ENCODE results near the gene FRY.

FRY gene

DNA sequence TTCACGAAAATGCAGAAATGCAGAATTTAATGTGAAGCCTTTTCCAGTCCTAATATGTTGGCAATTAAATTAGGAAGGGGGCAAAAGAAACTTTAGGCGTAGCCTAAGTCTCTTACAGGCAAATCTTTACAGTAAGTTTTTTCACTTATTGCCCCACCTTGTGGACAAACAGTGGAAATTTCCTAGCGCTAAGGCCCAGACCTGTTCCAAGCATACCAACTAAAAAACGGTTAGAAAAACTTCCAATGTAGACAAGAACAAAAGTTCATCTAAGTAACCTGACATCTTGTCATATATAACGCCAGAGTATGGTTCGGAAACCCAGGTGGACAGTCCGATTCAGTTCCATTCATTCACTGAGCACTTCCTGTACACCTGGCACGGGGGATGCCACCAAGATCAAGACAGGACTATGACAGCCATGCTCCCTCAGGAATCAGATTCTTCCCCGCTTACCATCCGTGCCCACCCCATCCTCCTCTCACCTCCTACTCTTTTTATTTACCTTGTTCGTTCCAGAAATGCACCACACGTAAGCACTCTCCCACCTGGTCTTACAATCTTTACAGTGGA lies 278.6 kb downstream of the FRY start:
- DNase-seq (ENCODE audit: low spot score) = peak; percentile 57

DNA sequence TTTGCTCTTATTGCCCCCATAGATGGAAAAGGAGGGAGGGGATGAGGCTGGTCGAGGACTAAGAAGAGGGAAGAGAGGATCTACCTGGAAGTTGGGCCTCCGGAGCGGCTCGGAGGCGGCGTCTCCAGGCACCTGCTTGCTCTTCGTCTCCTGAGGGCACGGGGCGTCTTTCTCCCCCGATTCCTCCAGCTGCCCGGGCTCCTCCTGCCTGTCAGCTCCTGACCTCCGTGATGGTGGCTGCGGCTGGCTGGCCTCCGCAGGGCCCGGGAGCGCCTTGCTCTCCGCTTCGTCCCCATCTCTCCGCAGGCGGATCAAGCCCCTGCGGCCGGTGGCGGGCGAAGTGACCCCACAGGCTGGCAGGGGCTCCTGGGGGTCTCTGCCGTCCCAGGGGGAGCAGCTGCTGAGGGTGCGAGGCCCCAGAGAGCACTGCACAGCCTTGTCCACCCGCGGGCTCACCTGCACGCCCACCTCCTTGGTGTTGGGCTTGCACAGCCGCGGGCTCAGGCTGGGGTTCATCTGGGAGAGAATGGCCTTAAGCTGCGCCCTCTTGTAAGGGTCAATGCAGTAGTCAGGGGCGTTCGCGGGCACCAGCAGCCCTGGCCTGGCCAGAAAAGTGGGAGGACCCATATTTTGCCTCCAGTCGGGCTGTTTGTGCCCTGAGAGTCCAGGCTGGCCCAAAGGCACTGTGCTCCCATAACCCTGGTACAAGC lies 279.8 kb downstream of the FRY start:
- DNase-seq (ENCODE audit: low spot score) = no peak

DNA sequence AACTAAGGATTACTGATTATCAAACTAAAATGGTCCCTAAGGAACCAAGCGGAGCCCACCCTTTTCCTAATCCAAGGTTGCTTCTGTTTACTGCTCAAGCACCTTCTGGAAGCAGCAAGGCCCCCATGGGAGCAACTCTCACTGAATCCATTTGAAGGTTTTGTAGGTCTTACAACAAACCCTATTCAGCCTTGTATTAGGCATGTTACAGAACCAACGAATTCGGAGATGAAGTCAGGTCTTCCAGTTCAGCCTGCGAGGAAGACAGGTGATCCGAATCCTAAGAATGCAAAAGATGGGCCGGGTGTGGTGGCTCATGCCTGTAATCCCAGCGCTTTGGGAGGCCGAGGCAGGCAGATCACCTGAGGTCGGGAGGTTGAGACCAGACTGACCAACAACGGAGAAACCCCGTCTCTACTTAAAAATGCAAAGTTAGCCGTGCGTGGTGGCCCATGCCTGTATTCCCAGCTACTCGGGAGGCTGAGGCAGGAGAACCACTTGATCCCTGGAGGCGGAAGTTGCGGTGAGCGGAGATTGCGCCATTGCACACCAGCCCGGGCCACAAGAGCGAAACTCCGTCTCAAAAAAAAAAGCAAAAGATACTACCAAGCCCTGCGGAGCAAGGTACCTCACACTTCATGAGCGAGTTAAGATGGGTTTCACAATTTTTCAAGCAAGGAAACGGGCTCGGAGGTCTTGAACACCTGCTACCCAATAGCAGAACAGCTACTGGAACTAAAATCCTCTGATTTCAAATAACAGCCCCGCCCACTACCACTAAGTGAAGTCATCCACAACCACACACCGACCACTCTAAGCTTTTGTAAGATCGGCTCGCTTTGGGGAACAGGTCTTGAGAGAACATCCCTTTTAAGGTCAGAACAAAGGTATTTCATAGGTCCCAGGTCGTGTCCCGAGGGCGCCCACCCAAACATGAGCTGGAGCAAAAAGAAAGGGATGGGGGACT lies 283.0 kb downstream of the FRY start:
- DNase-seq (ENCODE audit: low spot score) = peak; percentile 62

DNA sequence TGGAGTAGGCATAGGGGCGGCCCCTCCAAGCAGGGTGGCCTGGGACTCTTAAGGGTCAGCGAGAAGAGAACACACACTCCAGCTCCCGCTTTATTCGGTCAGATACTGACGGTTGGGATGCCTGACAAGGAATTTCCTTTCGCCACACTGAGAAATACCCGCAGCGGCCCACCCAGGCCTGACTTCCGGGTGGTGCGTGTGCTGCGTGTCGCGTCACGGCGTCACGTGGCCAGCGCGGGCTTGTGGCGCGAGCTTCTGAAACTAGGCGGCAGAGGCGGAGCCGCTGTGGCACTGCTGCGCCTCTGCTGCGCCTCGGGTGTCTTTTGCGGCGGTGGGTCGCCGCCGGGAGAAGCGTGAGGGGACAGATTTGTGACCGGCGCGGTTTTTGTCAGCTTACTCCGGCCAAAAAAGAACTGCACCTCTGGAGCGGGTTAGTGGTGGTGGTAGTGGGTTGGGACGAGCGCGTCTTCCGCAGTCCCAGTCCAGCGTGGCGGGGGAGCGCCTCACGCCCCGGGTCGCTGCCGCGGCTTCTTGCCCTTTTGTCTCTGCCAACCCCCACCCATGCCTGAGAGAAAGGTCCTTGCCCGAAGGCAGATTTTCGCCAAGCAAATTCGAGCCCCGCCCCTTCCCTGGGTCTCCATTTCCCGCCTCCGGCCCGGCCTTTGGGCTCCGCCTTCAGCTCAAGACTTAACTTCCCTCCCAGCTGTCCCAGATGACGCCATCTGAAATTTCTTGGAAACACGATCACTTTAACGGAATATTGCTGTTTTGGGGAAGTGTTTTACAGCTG lies 283.9 kb downstream of the FRY start, which contains the start of the genes BRCA2 and ZAR1L:
Gene BRCA2 (plus strand): TSS at position 271 of the 790 bp plus-strand sequence. CDS start 953 bp downstream, outside the sequence.
Gene ZAR1L (minus strand): TSS at position 126 of the 790 bp plus-strand sequence. CDS start 3,438 bp downstream, outside the sequence.
- DNase-seq (ENCODE audit: low spot score) = peak; percentile 92

DNA sequence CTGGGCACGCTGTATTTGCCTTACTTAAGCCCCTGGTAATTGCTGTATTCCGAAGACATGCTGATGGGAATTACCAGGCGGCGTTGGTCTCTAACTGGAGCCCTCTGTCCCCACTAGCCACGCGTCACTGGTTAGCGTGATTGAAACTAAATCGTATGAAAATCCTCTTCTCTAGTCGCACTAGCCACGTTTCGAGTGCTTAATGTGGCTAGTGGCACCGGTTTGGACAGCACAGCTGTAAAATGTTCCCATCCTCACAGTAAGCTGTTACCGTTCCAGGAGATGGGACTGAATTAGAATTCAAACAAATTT lies 284.4 kb downstream of the FRY start:
- DNase-seq (ENCODE audit: low spot score) = no peak

DNA sequence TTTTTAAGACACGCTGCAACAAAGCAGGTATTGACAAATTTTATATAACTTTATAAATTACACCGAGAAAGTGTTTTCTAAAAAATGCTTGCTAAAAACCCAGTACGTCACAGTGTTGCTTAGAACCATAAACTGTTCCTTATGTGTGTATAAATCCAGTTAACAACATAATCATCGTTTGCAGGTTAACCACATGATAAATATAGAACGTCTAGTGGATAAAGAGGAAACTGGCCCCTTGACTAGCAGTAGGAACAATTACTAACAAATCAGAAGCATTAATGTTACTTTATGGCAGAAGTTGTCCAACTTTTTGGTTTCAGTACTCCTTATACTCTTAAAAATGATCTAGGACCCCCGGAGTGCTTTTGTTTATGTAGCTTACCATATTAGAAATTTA lies 284.9 kb downstream of the FRY start:
- DNase-seq (ENCODE audit: low spot score) = no peak

DNA sequence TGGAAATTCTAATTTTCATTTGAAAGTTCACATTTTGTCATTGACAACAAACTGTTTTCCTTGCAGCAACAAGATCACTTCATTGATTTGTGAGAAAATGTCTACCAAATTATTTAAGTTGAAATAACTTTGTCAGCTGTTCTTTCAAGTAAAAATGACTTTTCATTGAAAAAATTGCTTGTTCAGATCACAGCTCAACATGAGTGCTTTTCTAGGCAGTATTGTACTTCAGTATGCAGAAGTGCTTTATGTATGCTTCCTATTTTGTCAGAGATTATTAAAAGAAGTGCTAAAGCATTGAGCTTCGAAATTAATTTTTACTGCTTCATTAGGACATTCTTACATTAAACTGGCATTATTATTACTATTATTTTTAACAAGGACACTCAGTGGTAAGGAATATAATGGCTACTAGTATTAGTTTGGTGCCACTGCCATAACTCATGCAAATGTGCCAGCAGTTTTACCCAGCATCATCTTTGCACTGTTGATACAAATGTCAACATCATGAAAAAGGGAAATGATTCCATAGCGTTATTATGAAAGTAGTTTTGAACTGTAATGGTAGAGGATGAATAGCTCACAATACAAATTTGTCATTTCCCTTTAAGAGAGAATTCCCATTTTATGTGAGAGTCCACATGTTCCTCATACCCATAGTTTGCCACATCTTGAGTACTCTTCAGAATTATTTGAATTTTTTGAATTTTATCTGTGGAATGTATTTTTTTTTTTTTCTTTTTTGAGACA lies 286.3 kb downstream of the FRY start:
- no peak for DNase-seq (ENCODE audit: low spot score)

DNA sequence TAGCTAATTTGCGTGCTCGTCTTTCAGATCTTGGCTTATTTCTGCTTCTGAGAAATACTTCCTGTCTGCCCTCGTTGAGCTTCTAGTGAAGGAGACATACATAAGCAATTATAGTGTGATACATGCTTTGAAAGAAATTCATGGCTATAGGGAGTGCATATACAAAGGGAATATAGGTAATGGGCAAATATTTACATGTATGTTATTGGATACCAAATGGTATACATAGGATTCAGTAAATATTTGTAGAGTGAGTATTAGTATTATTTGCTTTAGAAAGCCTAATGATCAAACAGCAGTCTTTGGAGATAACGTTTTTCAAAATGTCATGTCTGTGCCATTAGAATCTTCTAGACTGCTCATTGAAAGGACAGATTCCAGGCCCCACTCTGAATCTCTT lies 289.0 kb downstream of the FRY start:
- no peak for DNase-seq (ENCODE audit: low spot score)

DNA sequence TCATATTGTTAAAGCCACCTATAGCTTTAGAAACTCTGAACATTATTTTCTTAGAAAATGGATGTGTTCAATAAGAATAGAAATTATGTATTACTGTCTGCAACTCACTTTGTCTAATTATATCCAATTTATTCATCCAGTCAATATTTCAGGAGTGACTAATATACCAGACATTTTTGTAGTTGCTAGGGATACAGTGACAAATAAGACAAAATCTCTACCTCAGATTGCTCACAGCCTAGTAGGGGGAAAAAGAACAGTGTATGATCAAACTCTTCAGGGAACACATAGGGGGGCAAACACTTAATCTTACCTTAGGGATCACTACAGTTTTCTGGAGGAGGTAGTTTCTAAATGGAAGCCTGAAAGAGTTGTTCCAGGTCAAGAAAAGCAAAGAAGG lies 292.3 kb downstream of the FRY start:
- DNase-seq (ENCODE audit: low spot score) = no peak

DNA sequence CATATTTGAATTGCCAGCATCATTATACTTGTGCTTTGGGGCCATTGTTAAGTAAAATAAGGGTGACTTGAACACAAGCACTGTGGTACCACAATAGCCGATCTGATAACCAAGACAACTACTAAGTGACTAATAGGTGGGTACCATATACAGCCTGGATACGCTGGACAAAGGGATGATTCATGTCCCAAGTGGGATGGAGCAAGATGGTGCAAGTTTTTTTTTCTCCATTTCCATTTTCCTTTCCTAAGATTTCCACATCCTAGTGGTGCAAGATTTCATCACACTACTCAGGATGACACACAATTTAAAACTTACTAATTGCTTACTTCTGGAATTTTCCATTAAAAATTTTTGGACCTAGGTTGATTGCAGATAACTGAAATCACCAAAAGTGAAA lies 298.9 kb downstream of the FRY start:
- no peak for DNase-seq (ENCODE audit: low spot score)

DNA sequence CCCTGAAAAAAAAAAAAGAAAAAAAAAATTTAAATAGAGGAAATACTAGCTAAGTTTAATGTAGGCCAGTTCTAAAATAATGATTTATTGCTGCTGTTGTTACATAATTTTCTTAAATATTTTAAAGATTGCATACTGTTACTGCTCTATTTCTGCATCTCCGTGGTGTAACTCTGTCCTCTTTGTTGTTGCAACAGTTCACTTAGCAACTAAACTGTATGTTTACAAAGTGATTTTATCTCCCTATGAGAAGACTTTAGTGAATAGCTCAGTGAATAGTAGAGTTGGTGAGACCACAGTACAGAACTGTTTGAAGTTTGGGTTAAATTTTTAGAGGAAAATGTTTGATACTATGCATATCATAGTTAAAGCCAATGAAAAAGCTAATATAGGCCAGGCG lies 303.1 kb downstream of the FRY start:
- DNase-seq (ENCODE audit: low spot score) = no peak

DNA sequence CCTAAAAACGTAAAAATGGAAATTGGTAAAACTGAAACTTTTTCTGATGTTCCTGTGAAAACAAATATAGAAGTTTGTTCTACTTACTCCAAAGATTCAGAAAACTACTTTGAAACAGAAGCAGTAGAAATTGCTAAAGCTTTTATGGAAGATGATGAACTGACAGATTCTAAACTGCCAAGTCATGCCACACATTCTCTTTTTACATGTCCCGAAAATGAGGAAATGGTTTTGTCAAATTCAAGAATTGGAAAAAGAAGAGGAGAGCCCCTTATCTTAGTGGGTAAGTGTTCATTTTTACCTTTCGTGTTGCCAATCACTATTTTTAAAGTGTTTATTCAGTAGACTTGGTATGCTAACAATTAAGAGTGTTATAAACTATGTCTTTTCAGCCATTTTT lies 309.3 kb downstream of the FRY start:
- no peak for DNase-seq (ENCODE audit: low spot score)

DNA sequence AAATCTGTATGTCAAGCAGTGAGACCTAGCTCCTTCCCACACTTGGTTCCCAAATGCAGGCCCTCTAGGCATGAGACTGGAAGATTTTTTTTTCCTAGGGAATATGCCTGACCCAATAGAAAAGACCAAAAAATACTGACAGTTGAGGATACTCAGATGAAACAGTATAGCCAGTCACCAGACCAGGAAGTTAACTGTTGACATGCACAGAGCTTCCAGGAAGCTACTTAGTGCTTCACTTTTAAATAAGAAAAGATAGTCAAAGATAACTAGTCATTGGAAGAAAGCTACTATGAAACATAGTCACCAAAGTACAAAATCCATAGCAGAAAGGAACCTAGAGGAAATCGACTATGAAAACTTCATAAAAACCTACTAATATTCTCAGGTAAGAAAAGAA lies 316.1 kb downstream of the FRY start:
- DNase-seq (ENCODE audit: low spot score) = no peak

Data from activated CD4-positive, alpha-beta T cell treated with anti-CD3 and anti-CD28 coated beads, Interleukin-2, Interleukin-4, amounts not matched to agents 100 ng/mL and 50 ng/mL, durations not matched to agents 16 hours and 8 hours (primary cell).